K562 (cell line): ENCODE data around the gene DIS3L. TPM values are rescaled to one million over a fixed set of nuclear protein-coding genes. Genes with fewer than 3 reads are reported as not detected.

Source experiments
- ATF6 ChIP-seq: sonication (generic); formaldehyde crosslinking; IDR thresholded peaks from 2 replicates; pipeline ENCODE4 v1.4.0; 2020; ENCODE audit warnings: mild to moderate bottlenecking, missing genetic modification reagents
- E2F1 ChIP-seq: sonication (generic); formaldehyde crosslinking; IDR thresholded peaks from 2 replicates; pipeline ENCODE4 v1.8.1; 2023; ENCODE audit warnings: mild to moderate bottlenecking, missing genetic modification reagents, moderate library complexity
- KAT2B ChIP-seq: IDR thresholded peaks from one replicate; pipeline ENCODE4 v1.6.1; 2012; ENCODE audit warnings: low read depth, mild to moderate bottlenecking, control low read depth, inconsistent platforms, low read length, moderate library complexity
- MECOM ChIP-seq: fragments of 250-450 bp; sonication (Bioruptor Pico); IDR thresholded peaks from 2 replicates; pipeline ENCODE4 v1.8.0; 2022; ENCODE audit warnings: inconsistent platforms
- PCBP2 ChIP-seq: fragments of 200-400 bp; formaldehyde crosslinking; IDR thresholded peaks from 2 replicates; pipeline ENCODE4 v1.6.1; 2018; ENCODE audit warnings: low read length, low read depth, mild to moderate bottlenecking, moderate library complexity; ENCODE audit not compliant: poor library complexity, severe bottlenecking
- POLR2H ChIP-seq: IDR thresholded peaks from 2 replicates; pipeline ENCODE4 v1.6.1; 2016; ENCODE audit warnings: missing genetic modification characterization, low read depth, mild to moderate bottlenecking, control low read depth, missing compliant biosample characterization, moderate library complexity
- SIN3A ChIP-seq, 2 experiments: fragments of 150-350 bp in 1 of 2; IDR thresholded peaks; 2 replicates each; pipeline ENCODE4 v1.6.1; 2011 to 2016; ENCODE audit warnings: borderline replicate concordance in 2 of 2, low read depth in 2 of 2, low read length in 2 of 2, mild to moderate bottlenecking in 2 of 2, moderate library complexity in 2 of 2; ENCODE audit not compliant: control insufficient read depth in 1 of 2
- ZNF239 ChIP-seq: fragments of 250-450 bp; sonication (Bioruptor Pico); IDR thresholded peaks from 2 replicates; pipeline ENCODE4 v1.4.0; 2020; ENCODE audit warnings: mild to moderate bottlenecking
- ZNF699 ChIP-seq: fragments of 250-450 bp; sonication (Bioruptor Pico); IDR thresholded peaks from 2 replicates; pipeline ENCODE4 v1.8.0; 2021; ENCODE audit warnings: mild to moderate bottlenecking, moderate library complexity; ENCODE audit not compliant: insufficient replicate concordance
- polyA plus RNA-seq, 8 experiments: library from polyadenylated mRNA; depleted of rRNA in 4 of 8; stranded (reverse) in 5 of 8; unstranded in 3 of 8; fragments of >200 nt; fragmentation: Nextera tagmentation in 2 of 8; fragmentation: Illumina TruSeq in 1 of 8; extraction: Ambion mirVana in 2 of 8; extraction: Trizol in 1 of 8; gene quantifications; 2 replicates each; pipeline versions ENCODE4 v1.2.1 to v1.2.3, GENCODE V29; 2011 to 2014; ENCODE audit warnings: inconsistent platforms in 1 of 8, missing spikeins in 1 of 8
- total RNA-seq, 7 experiments: library from RNA; depleted of rRNA in 6 of 7; stranded (reverse); fragments of >200 nt in 6 of 7; fragmentation: Illumina TruSeq in 2 of 7; extraction: Trizol in 2 of 7; gene quantifications; 2 replicates each; pipeline versions ENCODE4 v1.2.1 to v1.2.3, GENCODE V29; 2011 to 2021; ENCODE audit warnings: low replicate concordance in 1 of 7
- TF ChIP-seq, protein P1 (sequence below): sonication (generic); formaldehyde crosslinking; IDR thresholded peaks from 2 replicates; pipeline ENCODE4 v1.5.0; 2020; ENCODE audit warnings: missing genetic modification reagents
- TF ChIP-seq, protein P2 (sequence below): sonication (generic); formaldehyde crosslinking; IDR thresholded peaks from 2 replicates; pipeline ENCODE4 v1.8.0; 2023; ENCODE audit warnings: mild to moderate bottlenecking, missing genetic modification reagents

DIS3L gene
- total and polyA plus RNA-seq, 9 of the 15 experiments (the other 6 are each of a cell fraction or from before 2014, with no cell fraction given): 5.9 to 34.6 (median 16.9) TPM

DNA sequence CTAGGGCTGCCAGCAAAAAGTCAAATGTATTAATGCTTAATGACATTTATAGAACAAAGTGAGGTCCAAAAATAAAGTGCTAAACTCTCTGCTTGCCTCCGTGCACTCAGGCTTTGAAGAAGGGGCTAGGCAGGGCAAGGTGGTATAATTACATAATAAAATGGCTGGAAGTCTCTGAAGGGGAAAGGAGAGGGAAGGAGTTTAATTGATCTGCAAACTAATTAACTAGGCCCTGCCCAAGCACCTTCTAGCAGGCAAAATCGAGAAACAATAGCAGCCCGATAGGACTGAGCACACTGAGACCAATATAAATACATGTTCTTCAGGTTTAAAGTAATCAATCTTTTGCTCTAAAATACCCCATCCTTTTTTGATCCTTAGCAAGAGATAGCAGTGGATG lies 13.0 kb downstream of the DIS3L start (continued):
- no peak for TF ChIP-seq PCBP2
- TF ChIP-seq KAT2B: no peak
- no peak for TF ChIP-seq POLR2H (tag)
- TF ChIP-seq, protein P1, sequence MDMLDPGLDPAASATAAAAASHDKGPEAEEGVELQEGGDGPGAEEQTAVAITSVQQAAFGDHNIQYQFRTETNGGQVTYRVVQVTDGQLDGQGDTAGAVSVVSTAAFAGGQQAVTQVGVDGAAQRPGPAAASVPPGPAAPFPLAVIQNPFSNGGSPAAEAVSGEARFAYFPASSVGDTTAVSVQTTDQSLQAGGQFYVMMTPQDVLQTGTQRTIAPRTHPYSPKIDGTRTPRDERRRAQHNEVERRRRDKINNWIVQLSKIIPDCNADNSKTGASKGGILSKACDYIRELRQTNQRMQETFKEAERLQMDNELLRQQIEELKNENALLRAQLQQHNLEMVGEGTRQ (CRISPR knock-in tag): no peak
- no peak for TF ChIP-seq ZNF699 (CRISPR knock-in tag)
- TF ChIP-seq ZNF239 (CRISPR knock-in tag): no peak
- TF ChIP-seq SIN3A (IDR thresholded peaks at IDR 0.05; ENCODE audit: borderline replicate concordance in 2 of 2, control insufficient read depth in 1 of 2, low read depth in 2 of 2, low read length in 2 of 2): no peak
- TF ChIP-seq, protein P2, sequence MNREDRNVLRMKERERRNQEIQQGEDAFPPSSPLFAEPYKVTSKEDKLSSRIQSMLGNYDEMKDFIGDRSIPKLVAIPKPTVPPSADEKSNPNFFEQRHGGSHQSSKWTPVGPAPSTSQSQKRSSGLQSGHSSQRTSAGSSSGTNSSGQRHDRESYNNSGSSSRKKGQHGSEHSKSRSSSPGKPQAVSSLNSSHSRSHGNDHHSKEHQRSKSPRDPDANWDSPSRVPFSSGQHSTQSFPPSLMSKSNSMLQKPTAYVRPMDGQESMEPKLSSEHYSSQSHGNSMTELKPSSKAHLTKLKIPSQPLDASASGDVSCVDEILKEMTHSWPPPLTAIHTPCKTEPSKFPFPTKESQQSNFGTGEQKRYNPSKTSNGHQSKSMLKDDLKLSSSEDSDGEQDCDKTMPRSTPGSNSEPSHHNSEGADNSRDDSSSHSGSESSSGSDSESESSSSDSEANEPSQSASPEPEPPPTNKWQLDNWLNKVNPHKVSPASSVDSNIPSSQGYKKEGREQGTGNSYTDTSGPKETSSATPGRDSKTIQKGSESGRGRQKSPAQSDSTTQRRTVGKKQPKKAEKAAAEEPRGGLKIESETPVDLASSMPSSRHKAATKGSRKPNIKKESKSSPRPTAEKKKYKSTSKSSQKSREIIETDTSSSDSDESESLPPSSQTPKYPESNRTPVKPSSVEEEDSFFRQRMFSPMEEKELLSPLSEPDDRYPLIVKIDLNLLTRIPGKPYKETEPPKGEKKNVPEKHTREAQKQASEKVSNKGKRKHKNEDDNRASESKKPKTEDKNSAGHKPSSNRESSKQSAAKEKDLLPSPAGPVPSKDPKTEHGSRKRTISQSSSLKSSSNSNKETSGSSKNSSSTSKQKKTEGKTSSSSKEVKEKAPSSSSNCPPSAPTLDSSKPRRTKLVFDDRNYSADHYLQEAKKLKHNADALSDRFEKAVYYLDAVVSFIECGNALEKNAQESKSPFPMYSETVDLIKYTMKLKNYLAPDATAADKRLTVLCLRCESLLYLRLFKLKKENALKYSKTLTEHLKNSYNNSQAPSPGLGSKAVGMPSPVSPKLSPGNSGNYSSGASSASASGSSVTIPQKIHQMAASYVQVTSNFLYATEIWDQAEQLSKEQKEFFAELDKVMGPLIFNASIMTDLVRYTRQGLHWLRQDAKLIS (CRISPR knock-in tag): no peak
- TF ChIP-seq MECOM (CRISPR knock-in tag): no peak
- no peak for TF ChIP-seq ATF6 (CRISPR knock-in tag)
- no peak for TF ChIP-seq E2F1 (CRISPR knock-in tag)
- TF ChIP-seq, all 486 proteins: peak for 0
